Neuronal stem cell (in vitro differentiated cells): ENCODE results near the gene CKM.

Experiments
- DNase-seq: peaks from one replicate; pipeline ENCODE4 v3.0.0-alpha.2; 2013; ENCODE audit warnings: low spot score
- H2AFZ ChIP-seq: one replicate; pipeline ENCODE4 v1.6.1; 2013; ENCODE audit warnings: mild to moderate bottlenecking, low read length, inconsistent platforms
- H2AK5ac ChIP-seq: 2 replicates; pipeline ENCODE4 v1.6.1; 2013; ENCODE audit warnings: low read depth, mild to moderate bottlenecking, inconsistent platforms, low read length, moderate library complexity, mixed read lengths
- H2BK120ac ChIP-seq: 2 replicates; pipeline ENCODE4 v1.6.1; 2013; ENCODE audit warnings: low read depth, mild to moderate bottlenecking, inconsistent platforms, low read length, moderate library complexity, mixed read lengths
- H2BK12ac ChIP-seq: one replicate; pipeline ENCODE4 v1.6.1; 2013; ENCODE audit warnings: low read length, inconsistent platforms
- H2BK15ac ChIP-seq: 2 replicates; pipeline ENCODE4 v1.6.1; 2013; ENCODE audit warnings: mild to moderate bottlenecking, low read length, inconsistent platforms, mixed read lengths
- H2BK5ac ChIP-seq: one replicate; pipeline ENCODE4 v1.6.1; 2013; ENCODE audit warnings: inconsistent platforms, mild to moderate bottlenecking, low read length, moderate library complexity
- H3K14ac ChIP-seq: one replicate; pipeline ENCODE4 v1.6.1; 2013; ENCODE audit warnings: low read length, inconsistent platforms
- H3K18ac ChIP-seq: 2 replicates; pipeline ENCODE4 v1.6.1; 2013; ENCODE audit warnings: low read length, inconsistent platforms
- H3K23ac ChIP-seq: 2 replicates; pipeline ENCODE4 v1.6.1; 2013; ENCODE audit warnings: low read depth, mild to moderate bottlenecking, mixed read lengths, low read length, inconsistent platforms; ENCODE audit not compliant: poor library complexity
- H3K27ac ChIP-seq: replicated peaks from 3 replicates; pipeline ENCODE4 v1.5.1; 2013; ENCODE audit warnings: low read length, inconsistent platforms
- H3K27me3 ChIP-seq, 3 experiments: 2 replicates each; pipeline ENCODE4 v1.6.1; 2013; ENCODE audit warnings: low read length in 3 of 3, mild to moderate bottlenecking in 2 of 3, inconsistent platforms in 1 of 3, low read depth in 1 of 3, mixed read lengths in 1 of 3, moderate library complexity in 1 of 3; ENCODE audit not compliant: control insufficient read depth in 3 of 3, insufficient read depth in 3 of 3
- H3K36me3 ChIP-seq, 2 donors: replicated peaks in 1 of 2; 2 replicates each; pipeline ENCODE4 v1.6.1; 2013; ENCODE audit warnings: low read length in 2 of 2; ENCODE audit not compliant: control insufficient read depth in 2 of 2, insufficient read depth in 2 of 2
- H3K4ac ChIP-seq: 2 replicates; pipeline ENCODE4 v1.6.1; 2013; ENCODE audit warnings: inconsistent platforms, mild to moderate bottlenecking, low read length, moderate library complexity
- H3K4me1 ChIP-seq, 2 donors: 1 replicate in 1 of 2; 2 replicates in 1 of 2; pipeline ENCODE4 v1.6.1; 2013; ENCODE audit warnings: low read length in 2 of 2, low read depth in 1 of 2; ENCODE audit not compliant: control insufficient read depth in 2 of 2, insufficient read depth in 1 of 2
- H3K4me2 ChIP-seq: one replicate; pipeline ENCODE4 v1.6.1; 2013; ENCODE audit warnings: mild to moderate bottlenecking, low read length, inconsistent platforms; ENCODE audit not compliant: insufficient read depth, poor library complexity, severe bottlenecking
- H3K4me3 ChIP-seq, 2 donors: 2 replicates each; pipeline ENCODE4 v1.5.1; 2013; ENCODE audit warnings: low read length in 2 of 2, mild to moderate bottlenecking in 2 of 2, inconsistent platforms in 1 of 2, moderate library complexity in 1 of 2
- H3K79me1 ChIP-seq: one replicate; pipeline ENCODE4 v1.6.1; 2013; ENCODE audit warnings: low read depth, mild to moderate bottlenecking, inconsistent platforms, low read length, moderate library complexity
- H3K9ac ChIP-seq: one replicate; pipeline ENCODE4 v1.6.1; 2013; ENCODE audit warnings: mild to moderate bottlenecking, low read depth, low read length, inconsistent platforms; ENCODE audit not compliant: poor library complexity
- H3K9me3 ChIP-seq, 2 donors: replicated peaks in 1 of 2; 2 replicates each; pipeline versions ENCODE3 to v1.6.1; 2013; ENCODE audit warnings: low read length in 2 of 2, mild to moderate bottlenecking in 2 of 2, inconsistent platforms in 1 of 2, low read depth in 1 of 2, mixed read lengths in 1 of 2, moderate library complexity in 1 of 2; ENCODE audit not compliant: control insufficient read depth in 2 of 2, insufficient read depth in 1 of 2
- H4K8ac ChIP-seq: one replicate; pipeline ENCODE4 v1.6.1; 2013; ENCODE audit warnings: low read depth, mild to moderate bottlenecking, inconsistent platforms, low read length, moderate library complexity
- H4K91ac ChIP-seq: one replicate; pipeline ENCODE4 v1.6.1; 2013; ENCODE audit warnings: low read length, low read depth, mild to moderate bottlenecking, inconsistent platforms; ENCODE audit not compliant: poor library complexity
- WGBS, 2 donors: extraction: QIAGEN DNeasy Blood & Tissue Kit; methylation state at CpG; one replicate each; pipeline ENCODE4 v1.1.7; 2013; ENCODE audit warnings: missing lambda C conversion rate in 2 of 2, mixed read lengths in 1 of 2; ENCODE audit not compliant: insufficient read length in 2 of 2, insufficient replicate concordance in 1 of 2; ENCODE audit errors: extremely low coverage in 2 of 2; 5-methylcytosine and 5-hydroxymethylcytosine counted together

The CKM gene

DNA sequence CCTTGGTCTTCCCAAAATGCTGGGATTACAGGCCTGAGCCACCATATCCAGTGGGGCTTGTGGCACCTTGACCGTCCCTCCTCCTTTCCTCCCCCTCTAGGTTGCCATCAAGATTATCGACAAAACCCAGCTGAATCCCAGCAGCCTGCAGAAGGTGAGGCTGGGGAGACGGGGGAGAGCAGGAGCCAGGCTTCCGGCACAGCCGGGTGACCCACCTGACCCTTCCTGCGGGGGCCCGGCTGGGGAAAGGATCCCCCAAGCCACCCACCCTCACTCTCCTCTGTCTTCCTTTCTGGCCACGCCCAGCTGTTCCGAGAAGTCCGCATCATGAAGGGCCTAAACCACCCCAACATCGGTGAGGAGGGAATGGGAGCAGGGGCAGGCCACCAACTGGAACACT, 59.7 kb downstream of the CKM start:
- no CpG with 5 or more reads among the region's 11 CpGs for WGBS, 2 donors
- H2AK5ac ChIP-seq: no peak overlapping the region
- no peak overlapping the region for H3K4me2 ChIP-seq
- H3K27ac ChIP-seq: no peak overlapping the region
- H2BK15ac ChIP-seq: no peak overlapping the region
- H2BK120ac ChIP-seq: no peak overlapping the region
- H3K14ac ChIP-seq: no peak overlapping the region
- no peak overlapping the region for H3K4ac ChIP-seq
- H4K91ac ChIP-seq: no peak overlapping the region
- H3K4me1 ChIP-seq: no peaks in the 10 kb centered on the region
- peak overlapping the region in 1 of 2 donors; percentile 46 for H3K4me3 ChIP-seq
- H2BK5ac ChIP-seq: no peak overlapping the region
- H3K18ac ChIP-seq: no peak overlapping the region
- no peak overlapping the region for H3K23ac ChIP-seq
- H4K8ac ChIP-seq: no peak overlapping the region
- H3K9me3 ChIP-seq: peaks cover 5% of the 10 kb centered on the region in 2 donors
- H3K79me1 ChIP-seq: peaks cover 5% of the 10 kb centered on the region
- H2AFZ ChIP-seq: no peak overlapping the region
- peaks cover 12 to 48% of the 10 kb centered on the region in 2 donors for H3K36me3 ChIP-seq
- no peak overlapping the region for H2BK12ac ChIP-seq
- H3K27me3 ChIP-seq: no peaks in the 10 kb centered on the region
- DNase-seq: no peak
- H3K9ac ChIP-seq: no peak overlapping the region

DNA sequence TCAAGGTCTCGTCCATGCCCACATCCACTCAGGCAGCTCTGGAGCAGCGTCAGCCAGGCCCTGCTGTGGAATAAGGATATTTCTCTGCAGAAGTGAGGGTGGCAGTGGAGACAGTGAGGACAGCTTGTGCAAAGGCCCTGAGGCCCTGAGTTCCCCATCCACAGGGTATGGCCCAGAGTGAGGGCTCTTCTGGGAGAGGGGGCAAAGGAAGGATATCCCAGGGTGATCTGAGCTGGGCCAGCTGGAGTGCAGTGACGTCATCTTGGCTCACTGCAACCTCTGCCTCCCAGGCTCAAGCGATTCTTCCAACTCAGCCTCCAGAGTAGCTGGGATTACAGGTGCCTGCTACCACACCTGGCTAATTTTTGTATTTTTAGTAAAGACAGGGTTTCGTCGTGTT, 60.1 kb downstream of the CKM start:
- no peak overlapping the region for H3K18ac ChIP-seq
- H2BK120ac ChIP-seq: no peak overlapping the region
- no peak overlapping the region for H2BK15ac ChIP-seq
- H2AK5ac ChIP-seq: no peak overlapping the region
- H4K91ac ChIP-seq: no peak overlapping the region
- no peak for DNase-seq
- H2AFZ ChIP-seq: no peak overlapping the region
- H3K27ac ChIP-seq: no peak overlapping the region
- H3K27me3 ChIP-seq: no peaks in the 10 kb centered on the region
- H3K23ac ChIP-seq: no peak overlapping the region
- H3K79me1 ChIP-seq: peaks cover 5% of the 10 kb centered on the region
- H3K4me1 ChIP-seq: no peaks in the 10 kb centered on the region
- H2BK12ac ChIP-seq: no peak overlapping the region
- peaks cover 12 to 46% of the 10 kb centered on the region in 2 donors for H3K36me3 ChIP-seq
- H3K4me2 ChIP-seq: no peak overlapping the region
- H3K9me3 ChIP-seq: peaks cover 5% of the 10 kb centered on the region in 2 donors
- H3K4ac ChIP-seq: no peak overlapping the region
- H4K8ac ChIP-seq: peak overlapping the region; percentile 48
- no peak overlapping the region for H3K14ac ChIP-seq
- no peak overlapping the region for H2BK5ac ChIP-seq
- no CpG with 5 or more reads among the region's 6 CpGs for WGBS, 2 donors
- H3K4me3 ChIP-seq: no peak overlapping the region
- H3K9ac ChIP-seq: no peak overlapping the region

DNA sequence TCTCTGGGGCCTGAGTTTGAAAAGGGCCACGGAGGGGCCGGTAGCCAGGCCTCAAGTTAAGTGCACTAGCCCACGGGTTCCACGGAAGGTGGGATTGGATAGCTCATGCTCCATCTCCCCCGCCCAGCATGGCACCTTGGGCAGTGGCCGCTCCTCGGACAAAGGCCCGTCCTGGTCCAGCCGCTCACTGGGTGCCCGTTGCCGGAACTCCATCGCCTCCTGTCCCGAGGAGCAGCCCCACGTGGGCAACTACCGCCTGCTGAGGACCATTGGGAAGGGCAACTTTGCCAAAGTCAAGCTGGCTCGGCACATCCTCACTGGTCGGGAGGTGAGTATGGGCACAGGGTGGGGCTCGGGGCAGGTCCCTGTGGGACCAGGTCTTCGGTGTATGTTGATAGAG, 63.8 kb downstream of the CKM start:
- no peak overlapping the region for H3K27ac ChIP-seq
- H3K23ac ChIP-seq: no peak overlapping the region
- no peak overlapping the region for H3K4me2 ChIP-seq
- H3K4me1 ChIP-seq: no peaks in the 10 kb centered on the region
- H3K4ac ChIP-seq: no peak overlapping the region
- H2BK15ac ChIP-seq: no peak overlapping the region
- H3K27me3 ChIP-seq: no peaks in the 10 kb centered on the region
- H4K8ac ChIP-seq: peak overlapping the region; percentile 43
- peaks cover 8 to 26% of the 10 kb centered on the region in 2 donors for H3K36me3 ChIP-seq
- peaks cover 3 to 5% of the 10 kb centered on the region in 2 donors for H3K9me3 ChIP-seq
- H2BK120ac ChIP-seq: no peak overlapping the region
- H2AFZ ChIP-seq: no peak overlapping the region
- H2BK5ac ChIP-seq: no peak overlapping the region
- no peak overlapping the region for H3K18ac ChIP-seq
- H3K4me3 ChIP-seq: no peak overlapping the region
- H2AK5ac ChIP-seq: no peak overlapping the region
- no peak overlapping the region for H3K9ac ChIP-seq
- DNase-seq: no peak
- no peak overlapping the region for H3K14ac ChIP-seq
- H4K91ac ChIP-seq: no peak overlapping the region
- WGBS, 2 donors: no CpG with 5 or more reads among the region's 19 CpGs
- H3K79me1 ChIP-seq: peaks cover 17% of the 10 kb centered on the region
- H2BK12ac ChIP-seq: no peak overlapping the region

DNA sequence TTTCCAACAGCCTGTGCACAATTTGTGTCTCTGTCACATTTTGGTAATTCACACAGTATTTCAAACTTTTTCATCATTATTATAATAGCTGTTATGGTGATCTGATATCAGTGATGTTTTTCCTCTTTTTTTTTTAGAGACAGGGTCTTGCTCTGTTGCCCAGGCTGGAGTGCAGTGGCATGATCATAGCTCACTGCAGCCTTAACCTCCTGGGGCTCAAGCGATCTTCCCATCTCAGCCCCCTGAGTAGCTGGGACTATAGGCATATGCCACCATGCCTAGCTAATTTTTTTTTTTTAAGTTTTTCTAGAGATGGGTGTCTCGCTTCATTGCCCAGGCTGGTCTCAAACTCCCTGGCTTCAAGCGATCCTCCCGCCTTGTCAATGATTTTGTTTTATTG, 65.8 kb downstream of the CKM start:
- Histone ChIP-seq H3K79me1 (peaks cover 31% of the 10 kb centered on the region), H2AFZ (no peak overlapping the region), H2AK5ac (no peak overlapping the region), H3K23ac (no peak overlapping the region), H3K36me3 (peaks cover 8 to 26% of the 10 kb centered on the region in 2 donors), H3K4me2 (no peak overlapping the region), H3K27me3 (no peaks in the 10 kb centered on the region), H3K27ac (no peak overlapping the region), H3K9ac (no peak overlapping the region), H2BK12ac (no peak overlapping the region), H4K8ac (no peak overlapping the region), H3K4me1 (peaks cover 5% of the 10 kb centered on the region in 2 donors), H2BK5ac (no peak overlapping the region), H3K18ac (no peak overlapping the region), H3K9me3 (peaks cover 3 to 5% of the 10 kb centered on the region in 2 donors), H2BK120ac (no peak overlapping the region), H3K4ac (no peak overlapping the region), H2BK15ac (no peak overlapping the region), H3K4me3 (no peak overlapping the region), H4K91ac (no peak overlapping the region), H3K14ac (no peak overlapping the region)
- no CpG with 5 or more reads among the region's 4 CpGs for WGBS, 2 donors
- no peak for DNase-seq
